ENCODE data around the gene SUV39H1.

- TF ChIP-seq POLR2AphosphoS5 (IDR thresholded peaks at IDR 0.05) (no peak), POLR2A (IDR thresholded peaks at IDR 0.05) (no peak)
- TF ChIP-seq, protein P1, sequence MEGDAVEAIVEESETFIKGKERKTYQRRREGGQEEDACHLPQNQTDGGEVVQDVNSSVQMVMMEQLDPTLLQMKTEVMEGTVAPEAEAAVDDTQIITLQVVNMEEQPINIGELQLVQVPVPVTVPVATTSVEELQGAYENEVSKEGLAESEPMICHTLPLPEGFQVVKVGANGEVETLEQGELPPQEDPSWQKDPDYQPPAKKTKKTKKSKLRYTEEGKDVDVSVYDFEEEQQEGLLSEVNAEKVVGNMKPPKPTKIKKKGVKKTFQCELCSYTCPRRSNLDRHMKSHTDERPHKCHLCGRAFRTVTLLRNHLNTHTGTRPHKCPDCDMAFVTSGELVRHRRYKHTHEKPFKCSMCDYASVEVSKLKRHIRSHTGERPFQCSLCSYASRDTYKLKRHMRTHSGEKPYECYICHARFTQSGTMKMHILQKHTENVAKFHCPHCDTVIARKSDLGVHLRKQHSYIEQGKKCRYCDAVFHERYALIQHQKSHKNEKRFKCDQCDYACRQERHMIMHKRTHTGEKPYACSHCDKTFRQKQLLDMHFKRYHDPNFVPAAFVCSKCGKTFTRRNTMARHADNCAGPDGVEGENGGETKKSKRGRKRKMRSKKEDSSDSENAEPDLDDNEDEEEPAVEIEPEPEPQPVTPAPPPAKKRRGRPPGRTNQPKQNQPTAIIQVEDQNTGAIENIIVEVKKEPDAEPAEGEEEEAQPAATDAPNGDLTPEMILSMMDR (IDR thresholded peaks at IDR 0.05): no peak
Measured at GRCh38 chrX:48696909-48697727, 584 bp downstream of the SUV39H1 start.

Data from gastroesophageal sphincter (tissue), 3 donors.